ENCODE data around the gene RELB.

RELB gene

GRCh38 chr19:45079063-45079910 is 78.0 kb downstream of the RELB start, which contains the start of gene GEMIN7:
Gene GEMIN7 (plus strand): TSS chr19:45079260. CDS start chr19:45090115, 10,855 bp downstream.
- DNase-seq (ENCODE audit: low read depth in 3 of 3) = peak; percentile 73 to 77 (median 76)

- DNase-seq (ENCODE audit: low read depth in 3 of 3) = no peak
Observed at GRCh38 chr19:45079911-45080370, 78.7 kb downstream of the RELB start.

GRCh38 chr19:45082170-45082569 is 80.9 kb downstream of the RELB start:
- DNase-seq (ENCODE audit: low read depth in 3 of 3) = no peak

GRCh38 chr19:45086480-45086879 is 85.2 kb downstream of the RELB start:
- no peak for DNase-seq (ENCODE audit: low read depth in 3 of 3)

- peak in 1 of 3 donors; percentile 26 for DNase-seq (ENCODE audit: low read depth in 3 of 3)
Observed at GRCh38 chr19:45087531-45087930, 86.3 kb downstream of the RELB start.
